Stimulated activated CD4-positive, alpha-beta T cell treated with anti-CD3 and anti-CD28 coated beads, Interleukin-12 subunit alpha, Interleukin-12 subunit beta, amount 100 ng/mL, for 24 hours (primary cell): ENCODE measurements around the gene TEC.
"Not testable (repeated sequence)": the region's sequence is repeated elsewhere in the genome, so short reads cannot be mapped to it uniquely, and the experiment has no call there.

Experiments
- DNase-seq, 2 experiments: peaks; one replicate each; pipeline ENCODE4 v3.0.0-alpha.2; 2020; ENCODE audit warnings: low read depth in 2 of 2

TEC gene

DNA sequence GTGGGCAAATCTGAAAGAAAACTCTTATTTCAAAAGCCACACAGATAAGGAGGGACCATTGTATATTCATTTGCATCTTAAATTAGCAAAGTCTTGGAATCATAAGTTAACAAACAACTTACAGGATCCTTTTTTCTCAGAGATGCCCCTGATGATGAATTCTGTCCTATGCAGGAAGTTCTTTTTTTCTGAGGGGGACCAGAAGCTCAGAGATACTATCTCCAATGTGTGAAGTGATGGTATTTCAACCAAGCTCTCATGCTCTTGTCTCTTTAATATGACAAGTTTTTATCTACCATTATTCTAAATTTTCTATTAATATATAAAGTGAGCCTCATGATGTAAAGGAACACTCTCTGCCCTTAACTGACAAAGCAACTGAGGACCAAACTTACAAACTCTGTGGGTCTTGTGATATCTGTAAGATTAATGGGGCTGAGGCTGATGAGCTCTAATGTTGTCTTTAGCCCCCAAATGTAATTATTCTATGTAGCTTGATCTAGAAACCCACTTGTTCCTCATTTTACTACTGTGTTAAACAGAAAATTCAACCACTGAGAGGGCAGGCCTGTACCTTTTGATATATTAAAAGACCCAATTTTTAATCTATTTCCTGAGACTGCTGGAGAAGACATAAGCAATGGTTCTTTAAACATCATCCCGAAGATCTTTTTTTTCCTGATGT is 27.0 kb downstream of the TEC start:
- no peak for DNase-seq

DNA sequence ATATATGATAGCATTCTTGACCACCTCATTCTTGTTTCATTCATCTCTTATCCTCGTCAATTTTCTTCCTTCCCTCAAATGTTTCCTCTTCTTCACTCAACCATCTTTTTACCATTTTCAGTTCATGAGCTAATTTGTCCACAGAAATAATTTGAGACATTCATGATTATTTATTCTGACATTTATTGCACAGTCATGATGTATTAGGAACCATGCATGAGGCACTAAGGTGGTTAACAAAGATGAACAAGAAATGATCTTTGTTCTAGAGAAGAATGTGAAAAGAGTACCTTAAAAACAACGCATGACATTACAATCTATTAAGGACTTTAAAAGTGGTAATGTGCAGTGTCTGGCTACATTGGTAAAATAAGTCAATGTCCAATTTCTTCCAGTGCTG is 27.9 kb downstream of the TEC start:
- DNase-seq, result no peak

DNA sequence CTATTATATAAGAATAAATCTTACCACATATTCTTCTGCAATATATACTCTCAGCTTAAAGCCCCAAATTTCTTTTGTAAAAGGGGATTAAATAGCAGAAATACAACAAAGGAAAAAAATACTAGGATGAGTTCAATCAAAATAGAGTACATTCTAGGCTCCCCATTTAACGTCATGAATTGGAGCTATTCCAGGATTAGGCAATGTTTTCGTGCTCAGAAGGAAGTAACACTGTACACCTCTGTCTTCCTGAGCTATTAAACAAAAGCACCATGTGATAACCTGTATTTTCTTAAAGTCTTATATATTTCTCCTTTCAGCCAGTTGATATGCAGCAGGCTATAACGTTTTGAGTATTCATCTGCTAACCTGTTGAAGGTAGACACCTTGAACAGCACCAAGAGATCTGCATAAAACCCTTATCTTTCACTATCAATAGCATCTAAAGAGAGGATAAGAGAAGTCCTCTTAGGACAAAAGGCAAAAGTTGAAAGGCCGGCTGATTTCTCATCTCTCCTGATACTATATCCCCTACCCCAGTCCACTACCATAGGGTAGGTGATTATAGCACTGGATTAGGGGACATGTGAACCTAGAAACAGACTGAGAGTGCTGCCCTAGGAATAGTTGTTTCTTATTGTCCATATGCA is 31.5 kb downstream of the TEC start:
- no peak for DNase-seq

DNA sequence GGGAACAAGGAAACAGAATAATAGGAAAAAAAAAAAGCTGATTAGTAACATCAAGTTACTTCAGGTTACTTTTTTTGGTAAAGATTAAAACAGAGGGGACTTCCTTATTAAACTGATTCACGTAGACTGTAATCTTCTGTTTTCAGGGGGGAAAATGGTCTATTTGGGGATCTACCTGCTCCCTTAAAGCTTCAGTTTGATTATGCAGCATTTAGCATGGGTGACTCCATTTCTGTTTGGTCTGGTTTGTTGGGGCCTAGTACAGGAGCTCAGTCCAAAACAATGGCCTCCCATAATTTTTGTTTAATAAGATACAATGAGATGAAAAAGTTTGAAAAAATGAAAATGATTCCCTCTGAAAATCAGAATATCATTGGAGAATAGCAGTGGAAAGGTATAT is 34.6 kb downstream of the TEC start:
- no peak for DNase-seq

DNA sequence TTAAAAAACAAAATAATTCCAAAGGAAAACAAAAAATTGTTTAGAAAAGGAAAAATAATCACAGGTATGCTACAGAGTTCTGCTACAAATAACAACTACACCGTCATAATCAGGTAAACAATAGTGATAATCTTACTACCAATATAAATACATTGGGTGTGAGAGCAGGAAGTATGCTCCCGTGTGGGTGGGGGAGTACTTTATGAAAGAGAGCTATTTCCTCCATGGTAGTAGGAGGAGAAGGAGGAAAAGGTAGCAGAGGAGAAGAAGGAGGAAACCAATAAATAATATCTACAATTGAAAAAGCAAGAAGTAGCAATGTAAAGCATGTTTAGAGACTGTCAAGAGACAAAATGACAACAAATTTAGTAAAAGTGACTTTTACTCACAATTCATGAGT is 35.1 kb downstream of the TEC start:
- DNase-seq, result no peak

DNA sequence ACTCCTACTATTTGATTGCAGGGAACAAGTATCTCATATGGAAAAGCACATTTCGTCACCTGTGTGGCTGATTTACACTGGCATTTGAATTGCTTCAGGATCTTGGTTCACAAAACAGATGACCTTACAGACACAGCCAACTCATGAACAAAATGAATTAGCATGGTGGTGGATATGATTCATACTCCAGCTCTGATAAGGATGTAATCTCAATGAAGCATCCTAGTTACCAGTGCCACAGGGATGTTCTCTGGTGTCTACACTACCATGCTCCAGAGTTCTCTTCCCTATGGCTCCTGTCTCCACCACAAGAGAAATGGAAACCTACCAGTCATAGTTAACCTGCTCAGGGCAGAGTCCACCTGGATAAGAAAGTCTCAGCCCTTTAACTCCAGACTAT is 40.7 kb downstream of the TEC start:
- no peak for DNase-seq

DNA sequence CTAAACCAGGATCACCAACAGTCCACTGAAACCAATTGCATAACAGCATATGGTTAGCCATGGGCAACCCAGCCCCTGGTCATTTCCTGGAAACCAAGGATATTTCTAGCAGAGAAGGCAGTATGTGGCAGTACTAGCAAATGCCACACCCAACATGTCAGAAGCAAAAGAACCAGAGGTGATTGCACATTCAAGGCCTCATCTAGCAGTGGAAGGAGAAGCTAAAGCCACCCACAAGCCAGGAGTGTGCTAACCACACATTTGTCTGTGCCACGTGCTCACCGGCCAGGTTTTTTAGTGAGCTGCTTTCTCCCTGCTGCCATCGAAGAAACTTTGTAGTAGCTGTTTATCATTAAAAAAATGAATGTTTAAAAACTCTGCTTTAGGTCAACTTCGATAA is 42.0 kb downstream of the TEC start:
- no peak for DNase-seq

DNA sequence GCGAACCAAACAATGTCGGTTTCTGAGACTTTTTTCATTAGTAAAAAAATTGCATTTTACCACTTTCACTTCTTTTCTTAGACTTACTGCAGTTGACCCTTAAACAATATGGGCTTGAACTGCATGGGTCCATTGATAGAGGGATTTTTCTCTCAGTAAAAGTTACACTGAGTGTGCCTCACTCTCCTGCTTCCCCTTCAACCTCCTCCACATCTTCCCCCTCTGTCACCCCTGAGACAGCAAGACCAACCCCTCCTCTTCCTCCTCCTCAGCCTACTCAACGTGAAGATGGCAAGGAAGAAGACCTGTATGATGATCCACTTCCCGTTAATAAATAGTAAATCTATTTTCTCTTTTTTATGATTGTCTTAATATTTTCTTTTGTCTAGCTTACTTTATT is 43.4 kb downstream of the TEC start:
- DNase-seq, result no peak

DNA sequence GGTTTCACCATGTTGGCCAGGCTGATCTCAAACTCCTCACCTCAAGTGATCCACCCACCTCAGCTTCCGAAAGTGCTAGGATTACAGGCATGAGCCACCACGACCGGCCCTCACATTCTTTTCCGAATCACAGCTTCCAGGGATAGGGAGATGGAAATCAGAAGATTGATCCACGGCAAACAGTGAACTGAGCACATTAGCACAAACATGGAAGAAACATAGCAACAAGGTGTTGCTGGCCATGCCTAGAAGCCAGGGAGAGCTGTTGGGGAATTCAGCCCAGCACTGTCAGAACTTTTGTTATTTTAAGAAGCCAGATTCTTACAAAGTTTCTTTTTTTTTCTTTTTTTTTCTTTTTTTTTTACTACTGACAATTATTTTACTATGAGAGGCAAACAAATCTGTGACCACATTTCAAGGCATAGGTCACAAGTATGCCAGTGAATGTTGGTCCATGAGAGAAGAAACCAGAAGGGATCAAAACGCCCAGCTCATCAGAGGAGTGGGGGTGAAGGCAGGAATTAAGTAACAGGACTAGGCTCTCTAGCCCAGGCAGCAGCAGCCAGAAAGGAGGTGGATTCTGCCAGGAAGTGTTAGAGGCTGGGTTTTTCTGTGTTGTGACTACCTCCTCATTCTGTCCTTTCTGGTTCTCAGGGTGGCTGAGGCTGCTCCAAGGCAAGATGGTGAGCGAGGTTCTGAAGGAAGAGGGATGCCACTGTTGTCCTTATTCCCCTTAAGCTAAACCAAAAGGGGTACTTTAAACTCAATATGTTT is 44.1 kb downstream of the TEC start:
- DNase-seq, result no peak

DNA sequence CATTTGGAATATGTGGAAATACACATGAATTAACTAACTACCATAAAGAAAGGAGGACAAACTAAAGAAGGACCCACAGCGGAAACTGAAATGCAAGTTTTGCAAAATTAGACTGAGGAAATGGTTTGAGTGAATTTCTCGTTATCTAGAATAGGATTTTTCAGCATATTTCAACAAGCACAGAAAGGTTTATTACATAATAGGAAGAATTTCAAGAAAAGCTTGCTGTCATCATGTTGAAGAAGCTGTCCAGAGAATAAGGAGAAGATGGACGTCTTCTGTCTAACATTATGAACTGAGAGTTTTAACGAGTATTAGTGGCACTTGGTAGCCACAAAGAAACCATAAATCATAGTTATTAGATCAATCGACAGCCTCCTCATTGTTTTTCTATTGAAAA is 45.0 kb downstream of the TEC start:
- no peak for DNase-seq

DNA sequence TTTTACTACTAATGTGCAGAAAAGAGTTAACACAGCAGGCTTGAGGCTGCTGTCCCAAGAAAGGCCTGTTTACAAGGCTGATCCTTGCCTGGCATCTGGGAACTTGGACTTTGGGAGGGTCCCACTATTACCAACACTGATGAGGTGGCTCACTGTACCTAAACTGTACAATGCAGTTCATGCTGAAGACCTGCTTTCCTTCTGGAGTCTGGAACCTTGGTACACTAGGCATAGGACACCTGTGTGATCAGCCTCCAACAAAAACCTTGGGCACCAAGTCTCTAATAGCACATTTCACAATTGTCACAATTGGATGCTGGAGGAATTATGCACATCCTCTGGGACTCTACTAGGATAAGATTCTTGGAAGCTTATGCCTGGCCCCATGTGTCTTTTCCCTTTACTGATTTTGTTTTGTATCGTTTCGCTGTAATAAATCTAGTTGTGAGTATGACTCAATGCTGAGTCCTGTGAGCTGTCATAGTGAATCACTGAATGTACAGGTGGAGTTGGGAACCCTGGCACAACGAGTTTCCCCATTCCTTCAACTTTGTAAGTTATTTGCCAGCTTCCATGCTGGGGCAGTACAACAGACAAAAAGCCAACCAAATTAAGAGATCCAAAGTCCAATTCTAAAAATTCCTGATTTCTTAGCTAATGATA is 45.9 kb downstream of the TEC start:
- no peak for DNase-seq

DNA sequence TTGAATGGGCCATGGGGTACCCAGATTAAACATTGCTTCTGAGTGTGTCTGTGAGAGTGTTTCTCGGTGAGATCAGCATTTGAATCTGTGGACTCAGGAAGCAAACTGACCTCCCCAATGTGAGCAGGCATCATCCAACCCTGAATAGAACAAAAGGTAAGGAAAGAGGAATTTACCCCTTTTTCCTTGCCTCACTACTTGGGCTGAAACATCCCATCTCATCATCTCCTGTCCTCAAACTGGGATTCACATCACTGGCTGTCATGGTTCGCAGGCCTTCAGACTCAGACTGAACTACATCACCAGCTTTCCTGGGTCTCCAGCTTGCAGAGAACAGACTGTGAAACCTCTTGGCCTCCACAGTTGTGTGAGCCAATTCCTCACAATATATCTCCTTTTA is 47.1 kb downstream of the TEC start:
- DNase-seq, result no peak

DNA sequence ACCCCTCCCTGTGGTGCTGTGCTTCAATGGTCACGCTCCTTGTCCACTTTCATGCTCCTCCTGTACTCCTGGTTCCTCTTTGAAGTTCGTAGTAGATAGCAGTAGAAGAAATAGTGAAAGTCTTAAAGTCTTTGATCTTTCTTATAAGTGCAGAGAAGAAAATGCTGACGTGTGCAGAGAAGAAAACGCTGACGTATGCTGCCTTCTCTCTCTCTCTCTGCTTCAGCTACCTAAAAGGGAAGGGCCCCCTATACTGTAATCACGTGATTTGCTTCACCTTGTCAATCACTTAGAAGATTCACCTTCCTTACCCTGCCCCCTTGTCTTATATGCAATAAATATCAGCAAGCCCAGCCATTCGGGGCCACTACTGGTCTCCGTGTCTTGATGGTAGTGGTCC is 50.2 kb downstream of the TEC start:
- DNase-seq, result not testable (repeated sequence)

DNA sequence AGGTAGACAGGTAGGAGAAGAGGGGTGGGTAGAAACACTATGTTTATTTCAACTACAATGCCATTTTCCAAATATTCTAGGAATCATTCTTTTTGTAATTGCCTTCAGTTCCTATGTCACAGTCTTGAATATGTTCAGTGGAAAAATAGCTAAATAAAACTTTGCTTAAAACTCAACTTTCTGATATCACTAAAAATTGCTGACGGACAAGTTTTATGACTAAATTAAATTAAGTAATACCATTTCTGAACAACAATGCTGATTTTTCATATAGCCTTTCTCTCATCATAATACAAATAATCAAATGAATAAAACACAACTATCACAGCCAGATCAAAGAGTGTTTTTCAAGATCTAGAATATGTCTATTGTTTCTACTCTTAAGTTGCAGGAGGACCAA is 53.1 kb downstream of the TEC start:
- DNase-seq, result no peak

DNA sequence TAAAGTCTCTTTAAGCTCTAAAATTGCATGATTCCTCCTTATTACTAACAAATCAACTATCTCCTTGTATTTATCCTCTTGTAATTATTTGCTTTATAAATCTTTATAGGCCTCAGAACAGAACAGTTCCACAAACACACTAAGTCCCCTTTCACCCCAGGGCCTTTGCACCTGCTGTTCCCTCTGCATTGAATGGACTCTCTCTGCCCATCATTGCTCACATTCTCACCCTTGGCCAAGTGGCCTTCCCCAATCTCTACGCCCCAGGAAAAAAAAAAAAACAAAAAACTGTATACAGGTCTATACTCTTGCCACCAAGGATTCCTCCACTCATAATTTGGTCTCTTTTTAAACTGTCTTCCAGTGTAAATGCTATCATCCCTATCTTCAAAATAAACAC is 53.7 kb downstream of the TEC start:
- no peak for DNase-seq

DNA sequence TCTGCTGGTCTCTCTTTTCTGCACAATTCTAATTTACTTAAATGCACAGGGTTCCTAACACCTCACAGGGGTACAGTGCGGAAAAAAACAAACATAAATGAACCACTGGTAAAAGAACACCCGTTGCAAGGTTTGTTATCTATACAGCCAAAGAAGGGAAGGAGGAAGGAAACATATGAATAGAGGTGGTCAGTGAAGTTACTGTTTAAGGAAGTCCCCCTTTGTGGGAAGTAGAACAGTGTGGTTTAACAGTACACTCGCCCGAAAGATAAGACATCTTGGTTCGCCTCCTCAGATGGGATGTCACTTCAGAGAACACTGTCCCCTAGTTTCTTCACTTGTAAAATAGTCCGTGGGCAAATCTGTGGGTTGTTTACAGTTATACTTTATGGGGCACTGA is 57.5 kb downstream of the TEC start:
- DNase-seq, result no peak

DNA sequence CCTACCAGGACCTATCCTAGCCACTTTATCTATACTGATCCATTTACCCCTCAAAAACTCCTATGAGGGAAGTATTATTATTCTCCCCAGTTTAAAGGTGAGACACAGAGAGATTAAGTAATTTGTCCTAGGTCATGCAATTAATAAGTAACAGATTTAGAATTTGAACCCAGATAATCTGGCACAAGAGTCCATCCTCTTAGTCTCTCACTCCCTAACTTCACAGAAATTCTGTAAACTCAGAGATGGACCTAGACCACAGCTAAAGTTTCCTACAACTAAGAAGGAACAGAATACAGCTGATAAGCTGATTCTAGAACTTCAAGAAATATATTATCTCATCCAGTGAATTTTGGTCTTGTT is 58.7 kb downstream of the TEC start:
- DNase-seq, result no peak

DNA sequence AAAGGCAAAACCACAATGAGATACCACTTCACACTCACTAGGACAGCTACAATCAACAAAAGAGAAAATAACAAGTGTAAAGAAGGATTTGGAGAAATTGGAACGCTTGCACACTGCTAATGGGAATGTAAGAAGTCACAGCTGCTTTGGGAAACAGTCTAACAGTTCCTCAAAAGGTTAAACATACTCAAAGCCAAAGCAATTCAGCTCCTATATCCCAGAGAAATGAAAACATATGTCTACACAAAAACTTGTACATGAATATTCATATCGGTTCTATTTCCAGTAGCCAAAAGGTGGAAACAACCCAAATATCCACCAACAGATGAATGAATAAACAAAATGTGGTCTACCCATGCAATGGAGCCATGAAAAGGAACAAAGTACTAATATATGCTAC is 64.0 kb downstream of the TEC start:
- DNase-seq, result no peak

DNA sequence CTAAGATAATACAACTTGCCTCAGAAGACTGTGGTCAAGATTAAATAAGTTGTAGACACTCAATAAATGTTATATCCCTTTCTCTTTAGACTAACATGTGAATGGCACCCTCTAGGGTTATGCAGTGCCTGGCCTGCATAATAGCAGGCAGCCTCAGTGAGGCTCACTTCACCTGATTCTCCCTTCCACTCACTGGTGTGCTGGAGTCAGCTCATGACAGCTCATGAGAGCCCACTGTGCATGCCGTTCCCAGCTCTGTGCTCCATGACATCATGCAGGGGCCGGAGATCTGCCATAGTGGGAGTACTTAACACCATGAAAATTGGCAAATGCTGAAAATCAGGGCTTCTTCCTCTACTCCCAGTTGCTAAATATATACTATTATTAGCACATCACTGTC is 64.5 kb downstream of the TEC start:
- DNase-seq, result no peak

DNA sequence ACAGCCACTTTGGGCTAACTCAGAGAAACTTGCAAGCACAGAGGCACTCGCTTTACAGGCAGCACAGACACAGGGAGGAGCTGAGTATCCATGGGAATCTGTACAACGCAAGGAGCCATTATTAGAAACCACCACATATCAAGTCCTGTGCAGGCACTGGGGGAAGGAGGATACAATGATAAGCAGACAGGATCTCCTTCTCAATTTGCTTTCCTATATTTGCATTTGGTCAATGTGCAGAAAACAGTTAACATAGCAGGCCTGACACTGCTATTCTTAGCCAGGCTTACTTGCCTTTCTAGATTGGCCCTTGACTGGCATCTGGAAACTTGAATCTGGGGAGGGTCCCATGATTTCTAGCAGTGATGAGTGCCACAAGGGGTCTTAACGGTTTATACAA is 65.8 kb downstream of the TEC start:
- DNase-seq, result no peak

DNA sequence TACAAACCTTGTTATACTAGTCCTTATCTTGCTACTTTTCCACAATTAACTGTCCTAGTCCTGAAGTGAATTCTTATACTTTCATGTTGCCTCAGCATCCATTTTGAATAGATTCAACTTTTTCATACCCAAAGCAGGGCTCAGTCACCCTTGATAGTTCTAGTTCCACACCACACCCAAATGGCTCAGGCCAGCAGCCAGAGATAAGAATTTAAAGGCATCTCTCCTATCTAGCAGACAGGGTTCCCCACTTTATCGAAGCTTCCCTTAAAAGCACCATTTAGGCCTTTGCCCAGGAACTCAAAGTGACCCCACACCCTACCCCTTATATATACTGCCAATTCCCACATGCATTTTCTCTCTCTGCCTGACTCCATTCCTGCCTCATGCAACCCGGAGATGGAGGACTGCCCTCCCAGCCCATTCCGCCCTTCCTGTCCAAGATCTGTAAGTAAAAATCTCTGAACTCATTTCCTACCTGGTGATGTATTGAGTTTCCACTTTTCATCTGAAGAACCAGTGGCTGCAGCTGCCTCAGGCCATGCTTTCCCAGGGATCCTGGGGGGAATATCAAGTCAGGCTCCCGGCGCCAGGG is 71.9 kb downstream of the TEC start:
- DNase-seq, result no peak

DNA sequence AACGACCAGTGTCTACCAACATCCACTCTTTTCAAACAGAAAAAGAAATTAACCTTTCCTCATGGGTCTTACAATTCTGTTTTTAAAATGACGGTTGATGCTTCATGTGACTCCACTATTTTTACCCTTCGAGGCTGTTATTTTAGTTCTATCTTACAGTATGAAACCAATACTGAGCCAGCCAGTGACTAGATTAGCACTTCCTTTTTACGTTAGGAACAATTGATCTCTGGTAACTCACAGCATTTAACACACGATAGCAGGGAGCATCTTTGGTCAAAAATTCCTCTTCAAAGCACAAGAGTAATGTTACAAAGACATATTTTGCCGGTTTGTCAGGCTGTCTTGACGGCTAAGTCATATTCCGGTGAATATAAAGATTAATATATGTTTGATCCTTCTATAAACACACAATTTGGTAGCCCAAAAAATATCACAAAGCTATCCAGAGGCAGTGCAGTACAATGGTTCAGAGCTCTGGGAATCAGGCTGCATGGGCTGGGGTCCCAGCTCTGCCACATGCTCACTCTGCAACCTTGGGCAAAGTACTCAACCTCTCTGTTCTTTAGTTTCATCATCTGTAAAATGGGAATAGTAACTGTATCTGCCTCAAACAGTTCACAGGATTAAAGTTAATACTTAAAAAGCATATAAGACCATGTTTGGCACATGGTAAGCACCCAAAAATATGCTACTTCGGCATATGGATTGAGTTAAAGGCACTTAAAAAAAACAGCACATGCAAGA is 72.7 kb downstream of the TEC start:
- no peak for DNase-seq
